Mononuclear cell (primary cell): ENCODE measurements around the gene TCF21. TPM values are rescaled to one million over a fixed set of nuclear protein-coding genes. Genes with fewer than 3 reads are reported as not detected.

Experiments used
- H3K27me3 ChIP-seq: 2 replicates; pipeline ENCODE4 v1.6.0; 2011; ENCODE audit warnings: low read length, control low read depth; ENCODE audit not compliant: insufficient read depth
- H3K4me1 ChIP-seq: 2 replicates; pipeline ENCODE4 v1.5.1; 2011; ENCODE audit warnings: mild to moderate bottlenecking, low read length, control low read depth; ENCODE audit not compliant: insufficient read depth
- H3K4me3 ChIP-seq: 2 replicates; pipeline ENCODE4 v1.5.1; 2011; ENCODE audit warnings: mild to moderate bottlenecking, low read length, moderate library complexity
- H3K9me3 ChIP-seq: 2 replicates; pipeline ENCODE4 v1.5.1; 2011; ENCODE audit warnings: low read depth, mild to moderate bottlenecking, control low read depth, low read length
- total RNA-seq: library from RNA; depleted of rRNA; stranded (reverse); fragments of >200 nt; gene quantifications from one replicate; pipeline ENCODE4 v1.2.3, GENCODE V29; 2012

TCF21 gene
- total RNA-seq, 1 donor, result not detected

- Histone ChIP-seq H3K4me3 (no peak overlapping the region), H3K4me1 (no peaks in the 10 kb centered on the region)
Measured at GRCh38 chr6:133877116-133877515, 11.8 kb upstream of the TCF21 start.

GRCh38 chr6:133880006-133880405, 8.9 kb upstream of the TCF21 start:
- Histone ChIP-seq H3K27me3 (peaks cover 31% of the 10 kb centered on the region), H3K4me3 (no peak overlapping the region), H3K9me3 (no peaks in the 10 kb centered on the region), H3K4me1 (no peaks in the 10 kb centered on the region)

More at GRCh38 chr6:133877116-133877515, 11.8 kb upstream of the TCF21 start:
- H3K9me3 ChIP-seq, result no peaks in the 10 kb centered on the region
- peaks cover 21% of the 10 kb centered on the region for H3K27me3 ChIP-seq

DNA sequence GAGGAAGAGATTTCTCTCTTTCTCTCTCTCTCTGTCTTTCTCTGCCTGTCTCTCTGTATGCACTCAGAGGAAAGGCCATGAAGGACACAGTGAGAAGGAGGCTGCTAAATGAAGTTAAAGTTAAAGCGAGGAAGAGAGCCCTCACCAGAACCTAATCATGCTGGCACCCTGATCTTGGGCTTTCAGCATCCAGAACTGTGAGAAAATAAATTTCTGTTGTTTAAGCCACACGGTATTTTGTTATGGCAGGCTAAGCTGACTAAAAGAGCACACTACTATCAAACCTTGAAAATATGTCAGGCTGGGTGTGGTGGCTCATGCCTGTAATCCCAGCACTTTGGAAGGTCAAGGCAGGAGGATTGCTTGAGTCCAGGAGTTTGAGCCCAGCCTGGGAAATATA, 8.0 kb upstream of the TCF21 start:
- Histone ChIP-seq H3K4me1 (no peaks in the 10 kb centered on the region), H3K27me3 (peaks cover 34% of the 10 kb centered on the region), H3K9me3 (no peaks in the 10 kb centered on the region), H3K4me3 (no peak overlapping the region)

GRCh38 chr6:133886104-133886775, 2.7 kb upstream of the TCF21 start:
- H3K4me3 ChIP-seq, result no peak overlapping the region
- H3K4me1 ChIP-seq, result peaks cover 12% of the 10 kb centered on the region
- H3K27me3 ChIP-seq, result peaks cover 81% of the 10 kb centered on the region
- H3K9me3 ChIP-seq, result no peaks in the 10 kb centered on the region

DNA sequence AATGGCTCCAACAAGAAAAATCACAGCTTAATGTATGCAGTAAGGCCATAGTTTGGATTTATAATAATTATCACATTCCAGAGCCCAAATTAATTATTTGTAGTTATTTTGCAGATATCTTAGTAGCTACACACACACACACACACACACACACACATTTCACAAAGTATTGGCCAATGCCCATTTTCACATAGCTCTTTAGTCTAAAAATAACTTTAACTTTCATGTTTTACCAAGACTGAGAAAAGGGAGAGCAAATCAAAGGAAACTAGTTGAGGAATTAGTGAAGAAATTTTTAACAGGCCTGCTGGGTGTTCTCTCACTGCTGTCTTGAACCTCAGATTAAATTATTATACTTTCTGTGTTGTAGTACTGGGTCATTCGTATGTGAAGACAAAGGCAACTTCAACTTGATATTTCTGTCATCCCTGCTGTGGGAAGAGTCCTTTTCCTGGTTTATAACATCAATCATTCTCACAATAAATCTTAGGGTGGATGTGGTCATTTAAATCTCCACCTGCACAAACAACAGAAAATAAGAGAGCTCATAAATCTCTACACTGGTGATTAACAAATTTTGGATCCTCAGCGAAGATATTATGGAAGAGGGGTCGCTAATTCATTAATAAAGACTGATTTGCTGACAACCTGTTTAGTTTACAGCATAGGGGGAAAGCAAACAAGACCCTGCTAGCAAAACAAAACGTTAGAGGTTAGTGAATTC, 1.6 kb upstream of the TCF21 start:
- Histone ChIP-seq H3K27me3 (peaks cover 86% of the 10 kb centered on the region), H3K9me3 (no peaks in the 10 kb centered on the region), H3K4me1 (peaks cover 14% of the 10 kb centered on the region), H3K4me3 (no peak overlapping the region)

DNA sequence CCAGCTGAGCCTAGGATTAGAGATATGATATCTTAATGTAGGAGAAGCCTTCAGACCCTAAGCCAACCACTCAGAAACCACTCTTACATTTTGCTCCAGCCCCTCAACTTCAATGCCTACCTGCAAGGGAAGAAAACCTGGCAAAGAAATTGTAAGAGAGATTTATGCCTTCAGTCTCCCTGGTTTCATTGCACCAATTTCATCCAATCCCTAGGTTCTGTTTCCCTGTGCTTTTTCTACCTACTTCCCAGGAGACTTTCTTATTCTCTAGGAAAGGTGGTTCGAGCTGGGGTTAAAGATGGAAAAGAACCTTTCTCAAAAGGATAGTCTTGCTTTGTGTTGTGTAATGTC, 1.1 kb upstream of the TCF21 start:
- H3K9me3 ChIP-seq, result no peaks in the 10 kb centered on the region
- no peak overlapping the region for H3K4me3 ChIP-seq
- H3K4me1 ChIP-seq, result peaks cover 14% of the 10 kb centered on the region
- peaks cover 88% of the 10 kb centered on the region for H3K27me3 ChIP-seq

DNA sequence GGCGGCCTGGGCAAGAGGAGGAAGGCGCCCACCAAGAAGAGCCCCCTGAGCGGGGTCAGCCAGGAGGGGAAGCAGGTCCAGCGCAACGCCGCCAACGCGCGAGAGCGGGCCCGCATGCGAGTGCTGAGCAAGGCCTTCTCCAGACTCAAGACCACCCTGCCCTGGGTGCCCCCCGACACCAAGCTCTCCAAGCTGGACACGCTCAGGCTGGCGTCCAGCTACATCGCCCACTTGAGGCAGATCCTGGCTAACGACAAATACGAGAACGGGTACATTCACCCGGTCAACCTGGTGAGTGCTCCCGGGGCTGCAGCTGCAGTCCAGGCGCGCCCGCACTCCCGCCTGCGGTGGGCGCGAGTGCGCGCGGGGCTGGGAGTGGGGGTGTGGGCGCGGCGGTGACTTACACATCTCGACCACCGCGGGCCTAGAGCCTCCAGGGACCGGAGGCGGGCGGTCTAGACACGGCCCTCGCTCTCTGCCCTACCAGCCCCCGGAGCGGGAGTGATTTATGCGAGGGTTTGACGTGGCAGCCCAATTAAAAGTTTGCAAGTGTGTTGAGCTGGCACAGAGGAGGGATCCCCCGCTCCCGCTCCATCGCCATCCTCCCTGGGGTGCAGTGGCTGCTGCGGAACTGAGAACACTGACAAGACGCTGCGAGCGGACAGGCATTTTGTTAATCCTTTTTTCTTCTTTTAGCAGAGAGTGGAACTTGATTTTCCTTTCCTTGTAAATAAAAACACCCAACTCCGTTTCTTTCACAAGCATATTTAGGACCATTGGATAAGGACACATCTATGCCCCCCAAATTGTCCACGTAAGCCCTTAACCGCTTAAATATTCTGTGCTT, 867 bp downstream of the TCF21 start:
- peaks cover 96% of the 10 kb centered on the region for H3K27me3 ChIP-seq
- peaks cover 14% of the 10 kb centered on the region for H3K4me1 ChIP-seq
- no peak overlapping the region for H3K4me3 ChIP-seq
- H3K9me3 ChIP-seq, result no peaks in the 10 kb centered on the region

GRCh38 chr6:133890711-133891148, 1.8 kb downstream of the TCF21 start:
- Histone ChIP-seq H3K4me3 (no peak overlapping the region), H3K9me3 (no peaks in the 10 kb centered on the region), H3K4me1 (peaks cover 14% of the 10 kb centered on the region), H3K27me3 (peaks cover 99% of the 10 kb centered on the region)

DNA sequence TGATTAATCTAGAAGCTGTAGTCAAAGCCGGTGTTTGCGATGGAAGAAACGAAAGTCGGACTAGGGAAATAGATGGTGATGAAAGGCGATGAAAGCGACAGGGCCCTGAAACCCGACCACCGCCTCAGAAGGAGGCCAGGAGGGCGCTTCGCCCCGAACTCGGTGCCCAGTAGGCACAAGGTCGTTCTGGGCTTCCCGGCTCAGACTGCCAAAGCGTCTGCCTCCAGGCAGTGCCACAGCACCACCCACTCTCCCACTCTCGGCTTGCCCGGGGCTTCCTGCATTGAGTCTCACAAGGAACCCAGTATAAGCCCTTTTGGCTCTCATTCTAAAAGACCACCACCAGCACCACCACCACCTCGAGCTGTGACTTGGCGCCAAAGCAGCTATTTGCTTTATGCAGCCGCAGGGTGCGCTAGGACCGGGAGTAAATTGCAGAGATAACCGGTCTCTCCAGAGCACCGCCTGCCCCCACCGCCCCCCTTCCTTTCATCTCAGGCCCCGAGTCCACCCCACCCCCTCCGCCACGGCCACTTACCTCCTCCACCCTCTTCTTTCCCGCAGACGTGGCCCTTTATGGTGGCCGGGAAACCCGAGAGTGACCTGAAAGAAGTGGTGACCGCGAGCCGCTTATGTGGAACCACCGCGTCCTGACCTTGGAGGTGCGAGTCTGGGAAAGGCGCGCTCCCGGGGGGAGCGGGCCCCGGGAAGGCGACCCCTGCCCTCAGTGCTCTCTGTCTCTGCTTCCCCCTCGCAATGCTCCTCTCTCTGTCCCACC, 2.4 kb downstream of the TCF21 start:
- Histone ChIP-seq H3K27me3 (peaks cover 99% of the 10 kb centered on the region), H3K4me3 (no peak overlapping the region), H3K9me3 (no peaks in the 10 kb centered on the region), H3K4me1 (peaks cover 14% of the 10 kb centered on the region)

DNA sequence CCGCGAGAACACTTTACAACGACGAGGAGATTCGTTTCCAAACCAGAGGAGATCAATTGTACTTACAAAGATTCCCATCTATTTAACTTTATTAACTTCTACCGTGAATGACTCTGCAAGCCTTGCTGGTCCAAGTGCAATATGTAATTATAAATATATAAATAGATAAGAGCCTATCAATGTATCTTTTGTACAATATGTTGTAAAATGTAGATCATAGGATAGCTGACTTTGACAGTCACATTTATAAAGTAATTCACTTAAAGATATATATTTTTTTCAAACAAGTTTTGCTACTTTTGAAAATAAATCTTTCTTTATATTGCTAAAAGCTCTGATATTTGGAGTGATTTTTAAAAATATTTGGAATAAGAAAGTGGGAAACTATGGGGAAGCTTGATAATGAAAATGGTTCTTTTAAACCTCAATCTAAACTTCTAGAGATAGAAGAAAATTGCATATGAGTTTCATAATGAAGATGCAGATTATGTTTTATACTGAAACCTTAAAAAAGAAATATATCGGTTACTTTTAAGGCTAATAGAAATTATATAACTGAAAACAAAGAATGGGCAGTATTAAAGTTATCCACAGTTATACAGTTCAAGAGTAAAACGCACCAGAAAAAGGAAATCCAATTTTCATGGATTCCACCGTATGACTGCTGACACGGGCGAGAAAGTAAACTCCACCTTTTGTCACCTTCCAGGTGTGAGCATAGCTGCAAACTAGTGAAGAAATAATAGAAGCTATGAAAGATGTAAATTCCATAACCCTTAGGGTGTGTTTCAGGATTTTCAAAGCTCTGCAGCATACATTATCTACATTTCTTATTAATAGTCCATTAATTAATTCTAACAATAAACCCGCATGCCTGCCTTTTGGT, 3.3 kb downstream of the TCF21 start:
- no peaks in the 10 kb centered on the region for H3K9me3 ChIP-seq
- H3K4me1 ChIP-seq, result peaks cover 14% of the 10 kb centered on the region
- H3K27me3 ChIP-seq, result peaks cover 99% of the 10 kb centered on the region
- no peak overlapping the region for H3K4me3 ChIP-seq

- Histone ChIP-seq H3K4me1 (peaks cover 14% of the 10 kb centered on the region), H3K27me3 (peaks cover 99% of the 10 kb centered on the region), H3K4me3 (no peak overlapping the region), H3K9me3 (no peaks in the 10 kb centered on the region)
Measured at GRCh38 chr6:133892813-133893691, 4.1 kb downstream of the TCF21 start.

GRCh38 chr6:133893946-133894345, 5.0 kb downstream of the TCF21 start:
- Histone ChIP-seq H3K4me3 (no peak overlapping the region), H3K27me3 (peaks cover 99% of the 10 kb centered on the region), H3K9me3 (no peaks in the 10 kb centered on the region), H3K4me1 (peaks cover 14% of the 10 kb centered on the region)

DNA sequence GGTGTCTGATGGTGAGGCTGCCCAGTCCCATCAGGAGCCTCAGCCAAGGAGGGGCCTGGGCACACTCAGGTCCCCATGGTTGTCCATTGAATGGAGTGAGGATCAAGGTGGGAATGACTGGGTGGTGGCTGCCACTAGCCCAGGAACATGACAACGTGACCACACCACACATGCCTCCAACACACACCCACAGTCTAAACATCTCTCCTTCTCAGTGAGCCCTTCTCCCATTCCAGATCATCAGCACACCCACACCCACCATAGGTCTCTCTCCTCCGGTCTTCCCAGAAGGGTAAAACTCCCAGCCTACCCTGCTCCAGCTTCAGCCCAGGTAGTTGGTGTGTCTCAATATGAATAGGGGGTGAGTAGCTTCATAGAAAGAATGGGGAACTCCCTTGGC, 5.5 kb downstream of the TCF21 start:
- H3K4me1 ChIP-seq, result peaks cover 13% of the 10 kb centered on the region
- no peaks in the 10 kb centered on the region for H3K9me3 ChIP-seq
- peaks cover 98% of the 10 kb centered on the region for H3K27me3 ChIP-seq
- H3K4me3 ChIP-seq, result no peak overlapping the region
